K562 (cell line): ENCODE measurements around the gene TCEA3. TPM values are rescaled to one million over a fixed set of nuclear protein-coding genes. Genes with fewer than 3 reads are reported as not detected.

Experiments
- ADNP ChIP-seq: fragments of 200-800 bp; sonication (Bioruptor generic); IDR thresholded peaks from 2 replicates; pipeline ENCODE4 v1.6.1; 2016; ENCODE audit warnings: missing genetic modification characterization, missing compliant biosample characterization
- ARID1B ChIP-seq: fragments of 450-650 bp; IDR thresholded peaks from 2 replicates; pipeline ENCODE4 v1.6.1; 2016; ENCODE audit warnings: antibody characterized with exemption, mild to moderate bottlenecking, inconsistent platforms
- BCLAF1 ChIP-seq, 2 experiments: fragments of 450-650 bp in 1 of 2; IDR thresholded peaks; 2 replicates each; pipeline ENCODE4 v1.6.1; 2011 to 2017; ENCODE audit warnings: low read depth in 2 of 2, antibody characterized with exemption in 1 of 2, borderline replicate concordance in 1 of 2, low read length in 1 of 2, mild to moderate bottlenecking in 1 of 2, mixed read lengths in 1 of 2; ENCODE audit not compliant: control insufficient read depth in 1 of 2
- E2F1 ChIP-seq: sonication (generic); formaldehyde crosslinking; IDR thresholded peaks from 2 replicates; pipeline ENCODE4 v1.8.1; 2023; ENCODE audit warnings: mild to moderate bottlenecking, missing genetic modification reagents, moderate library complexity
- E2F5 ChIP-seq: sonication (generic); formaldehyde crosslinking; IDR thresholded peaks from 2 replicates; pipeline ENCODE4 v1.8.0; 2022; ENCODE audit warnings: mild to moderate bottlenecking, missing genetic modification reagents
- FUS ChIP-seq: fragments of 200-400 bp; formaldehyde crosslinking; optimal IDR thresholded peaks from 2 replicates; pipeline ENCODE3; 2017; ENCODE audit warnings: low read depth, low read length
- HOXB6 ChIP-seq: fragments of 250-450 bp; sonication (Bioruptor Pico); IDR thresholded peaks from 2 replicates; pipeline ENCODE4 v1.5.1; 2022; ENCODE audit warnings: mild to moderate bottlenecking, borderline replicate concordance
- KDM5B ChIP-seq: fragments of 200-600 bp; sonication (generic); IDR thresholded peaks from 2 replicates; pipeline ENCODE4 v1.6.1; 2012; ENCODE audit warnings: low read depth, mild to moderate bottlenecking, moderate library complexity, low read length, control low read depth, inconsistent platforms; ENCODE audit not compliant: insufficient replicate concordance
- LEF1 ChIP-seq: fragments of 450-650 bp; IDR thresholded peaks from 2 replicates; pipeline ENCODE4 v1.6.1; 2016; ENCODE audit warnings: mild to moderate bottlenecking
- MAZ ChIP-seq, 2 experiments: fragments of 450-650 bp in 1 of 2; sonication (generic) in 1 of 2; formaldehyde crosslinking; IDR thresholded peaks in 1 of 2; conservative IDR thresholded peaks in 1 of 2; 2 replicates each; pipeline versions ENCODE4 v1.4.0 to v1.5.0; 2020; ENCODE audit warnings: mild to moderate bottlenecking in 1 of 2, missing genetic modification reagents in 1 of 2
- MIER1 ChIP-seq: fragments of 450-650 bp; IDR thresholded peaks from 2 replicates; pipeline ENCODE4 v1.6.1; 2016; ENCODE audit warnings: antibody characterized with exemption, mild to moderate bottlenecking, low read depth
- PHF8 ChIP-seq: fragments of 200-600 bp; sonication (generic); IDR thresholded peaks from 2 replicates; pipeline ENCODE4 v1.6.1; 2012; ENCODE audit warnings: mixed run types, mild to moderate bottlenecking, inconsistent platforms, low read length, moderate library complexity, borderline replicate concordance
- SIRT6 ChIP-seq: IDR thresholded peaks from one replicate; pipeline ENCODE4 v1.6.1; 2012; ENCODE audit warnings: low read depth, mild to moderate bottlenecking, control low read depth, inconsistent platforms, low read length, moderate library complexity
- STAT5A ChIP-seq: IDR thresholded peaks from 2 replicates; pipeline ENCODE4 v1.6.1; 2012; ENCODE audit warnings: low read length, inconsistent platforms, borderline replicate concordance
- TRIM28 ChIP-seq: fragments of 450-650 bp; IDR thresholded peaks from 2 replicates; pipeline ENCODE4 v1.6.1; 2017
- ZNF134 ChIP-seq: fragments of 250-450 bp; sonication (Bioruptor Pico); conservative IDR thresholded peaks from 2 replicates; pipeline ENCODE4 v1.4.0; 2020
- ZNF347 ChIP-seq: fragments of 450-650 bp; formaldehyde crosslinking; IDR thresholded peaks from 2 replicates; pipeline ENCODE4 v1.4.0; 2020; ENCODE audit warnings: low read depth, mild to moderate bottlenecking, moderate library complexity
- ZNF436 ChIP-seq: fragments of 250-450, 450-650 bp; sonication (Bioruptor Pico); formaldehyde crosslinking; IDR thresholded peaks from 2 replicates; pipeline ENCODE4 v1.7.0; 2020; ENCODE audit warnings: mild to moderate bottlenecking
- ZNF511 ChIP-seq: sonication (generic); formaldehyde crosslinking; IDR thresholded peaks from 2 replicates; pipeline ENCODE4 v1.8.0; 2022; ENCODE audit warnings: mild to moderate bottlenecking, missing genetic modification reagents
- ZNF699 ChIP-seq: fragments of 250-450 bp; sonication (Bioruptor Pico); IDR thresholded peaks from 2 replicates; pipeline ENCODE4 v1.8.0; 2021; ENCODE audit warnings: mild to moderate bottlenecking, moderate library complexity; ENCODE audit not compliant: insufficient replicate concordance
- ZNF77 ChIP-seq: fragments of 250-450 bp; sonication (Bioruptor Pico); IDR thresholded peaks from 2 replicates; pipeline ENCODE4 v1.5.0; 2020
- ZNF79 ChIP-seq: fragments of 250-450 bp; sonication (Bioruptor Pico); IDR thresholded peaks from 2 replicates; pipeline ENCODE4 v1.4.0; 2020; ENCODE audit warnings: low read depth, mild to moderate bottlenecking, moderate library complexity
- polyA plus RNA-seq, 8 experiments: library from polyadenylated mRNA; depleted of rRNA in 4 of 8; stranded (reverse) in 5 of 8; unstranded in 3 of 8; fragments of >200 nt; fragmentation: Nextera tagmentation in 2 of 8; fragmentation: Illumina TruSeq in 1 of 8; extraction: Ambion mirVana in 2 of 8; extraction: Trizol in 1 of 8; gene quantifications; 2 replicates each; pipeline versions ENCODE4 v1.2.1 to v1.2.3, GENCODE V29; 2011 to 2014; ENCODE audit warnings: inconsistent platforms in 1 of 8, missing spikeins in 1 of 8
- total RNA-seq, 7 experiments: library from RNA; depleted of rRNA in 6 of 7; stranded (reverse); fragments of >200 nt in 6 of 7; fragmentation: Illumina TruSeq in 2 of 7; extraction: Trizol in 2 of 7; gene quantifications; 2 replicates each; pipeline versions ENCODE4 v1.2.1 to v1.2.3, GENCODE V29; 2011 to 2021; ENCODE audit warnings: low replicate concordance in 1 of 7

Gene TCEA3
- total and polyA plus RNA-seq, 9 of the 15 experiments (the other 6 are each of a cell fraction or from before 2014, with no cell fraction given), result 0.03 to 0.55 (median 0.36) TPM

GRCh38 chr1:23368562-23369334 is 55.8 kb downstream of the TCEA3 start (continued):
- no peak for TF ChIP-seq FUS
- TF ChIP-seq PHF8, result peak; percentile 88
- no peak; the same call in 1 of the 2 replicates for TF ChIP-seq STAT5A
- TF ChIP-seq BCLAF1 (IDR thresholded peaks at IDR 0.05; ENCODE audit: borderline replicate concordance in 1 of 2, control insufficient read depth in 1 of 2, low read depth in 2 of 2, low read length in 1 of 2), result peak in 1 of 2 experiments; percentile 31; a peak in 1 of 4 replicates
- no peak for TF ChIP-seq LEF1
- TF ChIP-seq ZNF511, result peak; percentile 88
- no peak for TF ChIP-seq ADNP (tag)
- no peak for TF ChIP-seq ZNF347 (CRISPR knock-in tag)
- TF ChIP-seq HOXB6 (CRISPR knock-in tag), result no peak
- TF ChIP-seq ZNF79 (CRISPR knock-in tag), result no peak
- TF ChIP-seq MIER1, result no peak
- no peak; the same call in none of the 2 replicates for TF ChIP-seq E2F1
- peak; percentile 88 for TF ChIP-seq TRIM28
- no peak for TF ChIP-seq SIRT6
- TF ChIP-seq ZNF77, result no peak
- TF ChIP-seq MAZ (CRISPR knock-in tag; conservative IDR thresholded peaks at IDR 0.05 in 1 of 2, IDR thresholded peaks at IDR 0.05 in 1 of 2), result peak; percentile 95
- TF ChIP-seq ZNF699 (CRISPR knock-in tag), result no peak
- no peak for TF ChIP-seq E2F5 (CRISPR knock-in tag)
- TF ChIP-seq ARID1B, result peak; percentile 78
- no peak for TF ChIP-seq ZNF436 (CRISPR knock-in tag)
- no peak for TF ChIP-seq ZNF134 (CRISPR knock-in tag)
- TF ChIP-seq KDM5B, result peak; percentile 62
